Measurements from ENCODE around the gene WDR38. TPM values are rescaled to one million over a fixed set of nuclear protein-coding genes. Genes with fewer than 3 reads are reported as not detected.

The WDR38 gene
- not detected in 2 replicates for polyA plus RNA-seq (2014; cell fraction: cytosol; rRNA removed)
- polyA plus RNA-seq (2014; cell fraction: nucleus; rRNA removed) = not detected in 2 replicates

GRCh38 chr9:124852829-124853531 lies at the start of gene WDR38:
TSS of gene WDR38 (plus strand) at chr9:124853460. CDS start at chr9:124853532, 72 bp downstream.
- peak; percentile 84 for DNase-seq (ENCODE audit: low spot score)

- no peak for DNase-seq (ENCODE audit: low spot score)
Observed at GRCh38 chr9:124803911-124804310, 49.3 kb upstream of the WDR38 start.

GRCh38 chr9:124805186-124805585 lies 48.1 kb upstream of the WDR38 start:
- DNase-seq (ENCODE audit: low spot score) = no peak

GRCh38 chr9:124808246-124808956 lies 44.9 kb upstream of the WDR38 start:
- no peak for DNase-seq (ENCODE audit: low spot score)

GRCh38 chr9:124809211-124809610 lies 44.0 kb upstream of the WDR38 start:
- DNase-seq (ENCODE audit: low spot score) = no peak

- no peak for DNase-seq (ENCODE audit: low spot score)
Observed at GRCh38 chr9:124809741-124810500, 43.3 kb upstream of the WDR38 start.

GRCh38 chr9:124810663-124811355 lies 42.5 kb upstream of the WDR38 start:
- DNase-seq (ENCODE audit: low spot score) = no peak

GRCh38 chr9:124812441-124812876 lies 40.8 kb upstream of the WDR38 start:
- no peak for DNase-seq (ENCODE audit: low spot score)

- no peak for DNase-seq (ENCODE audit: low spot score)
Observed at GRCh38 chr9:124813041-124813440, 40.2 kb upstream of the WDR38 start.

GRCh38 chr9:124813501-124814163 lies 39.6 kb upstream of the WDR38 start:
- no peak for DNase-seq (ENCODE audit: low spot score)

GRCh38 chr9:124814164-124814535 lies 39.1 kb upstream of the WDR38 start:
- DNase-seq (ENCODE audit: low spot score) = no peak

- no peak for DNase-seq (ENCODE audit: low spot score)
Observed at GRCh38 chr9:124815601-124816000, 37.7 kb upstream of the WDR38 start.

GRCh38 chr9:124818431-124819281 lies 34.6 kb upstream of the WDR38 start:
- peak; percentile 31 for DNase-seq (ENCODE audit: low spot score)

GRCh38 chr9:124820698-124821623 lies 32.3 kb upstream of the WDR38 start:
- DNase-seq (ENCODE audit: low spot score) = no peak

- no peak for DNase-seq (ENCODE audit: low spot score)
Observed at GRCh38 chr9:124828489-124829333, 24.5 kb upstream of the WDR38 start.

GRCh38 chr9:124829334-124829669 lies 24.0 kb upstream of the WDR38 start:
- no peak for DNase-seq (ENCODE audit: low spot score)

- DNase-seq (ENCODE audit: low spot score) = no peak
Observed at GRCh38 chr9:124830593-124830992, 22.7 kb upstream of the WDR38 start.
